Left renal cortex interstitium (tissue), 4 donors: ENCODE measurements around the gene PURA. TPM values are rescaled to one million over a fixed set of nuclear protein-coding genes. Genes with fewer than 3 reads are reported as not detected.

ENCODE experiments used
- DNase-seq, 4 donors: peaks; one replicate each; pipeline ENCODE4 v3.0.0-alpha.2; 2013; ENCODE audit warnings: low read depth in 4 of 4, low spot score in 2 of 4, missing footprints in 1 of 4
- polyA plus RNA-seq, 4 donors: library from polyadenylated mRNA; unstranded; fragments of 120-200 nt; gene quantifications; one replicate each; pipeline ENCODE4 v1.2.1, GENCODE V29; 2013; ENCODE audit not compliant: insufficient read length in 4 of 4

The PURA gene
- polyA plus RNA-seq, 4 donors = 11.8 to 14.7 (median 13.4) TPM

- DNase-seq = peak in 1 of 4 donors; percentile 75
These were observed 4.7 kb upstream of the PURA start for GRCh38 chr5:140109018-140109758.

GRCh38 chr5:140109759-140110645 is 3.9 kb upstream of the PURA start:
- DNase-seq = peak in 3 of 4 donors; percentile 18 to 55 (median 32)

GRCh38 chr5:140110646-140110957 is 3.3 kb upstream of the PURA start:
- DNase-seq = no peak

- no peak for DNase-seq
These were observed 2.7 kb upstream of the PURA start for GRCh38 chr5:140111011-140111858.

- no peak for DNase-seq
These were observed 1.9 kb upstream of the PURA start for GRCh38 chr5:140111859-140112551.

GRCh38 chr5:140112685-140113179 is 1.2 kb upstream of the PURA start:
- DNase-seq = no peak

- no peak for DNase-seq
These were observed 670 bp upstream of the PURA start for GRCh38 chr5:140113180-140113698.

GRCh38 chr5:140114341-140115185 is 654 bp downstream of the PURA start:
- peak in 3 of 4 donors; percentile 37 to 47 (median 41) for DNase-seq

- DNase-seq = no peak
These were observed 1.2 kb downstream of the PURA start for GRCh38 chr5:140115186-140115500.

GRCh38 chr5:140116716-140117115 is 2.8 kb downstream of the PURA start:
- DNase-seq = no peak

GRCh38 chr5:140117523-140117922 is 3.6 kb downstream of the PURA start:
- no peak for DNase-seq

- no peak for DNase-seq
These were observed 4.5 kb downstream of the PURA start for GRCh38 chr5:140118302-140118936.

GRCh38 chr5:140125637-140126036 is 11.7 kb downstream of the PURA start, which contains the start of gene IGIP:
Gene IGIP, plus strand, starts transcription at chr5:140125937. Its CDS starts 2,540 bp downstream, at chr5:140128477.
- DNase-seq = no peak

- DNase-seq = no peak
These were observed 12.6 kb downstream of the PURA start for GRCh38 chr5:140126315-140127012.

- no peak for DNase-seq
These were observed 14.5 kb downstream of the PURA start for GRCh38 chr5:140128376-140128775.

GRCh38 chr5:140130949-140131733 is 17.2 kb downstream of the PURA start:
- DNase-seq = no peak

- no peak for DNase-seq
These were observed 18.1 kb downstream of the PURA start for GRCh38 chr5:140131967-140132409.
